ENCODE measurements around the gene ENO2.

The ENO2 gene

GRCh38 chr12:6935371-6936193 is 21.2 kb downstream of the ENO2 start:
- no peak for DNase-seq

GRCh38 chr12:6936194-6936635 is 21.8 kb downstream of the ENO2 start:
- no peak for DNase-seq

GRCh38 chr12:6936636-6937480 is 22.5 kb downstream of the ENO2 start:
- peak; percentile 57 for DNase-seq

- peak; percentile 96 for DNase-seq
Observed at GRCh38 chr12:6937481-6938352, 23.3 kb downstream of the ENO2 start.

- DNase-seq, result no peak
Observed at GRCh38 chr12:6938353-6939190, 24.2 kb downstream of the ENO2 start.

- no peak for DNase-seq
Observed at GRCh38 chr12:6939191-6939540, 24.8 kb downstream of the ENO2 start.

GRCh38 chr12:6941267-6941666 is 26.9 kb downstream of the ENO2 start:
- no peak for DNase-seq

- DNase-seq, result no peak
Observed at GRCh38 chr12:6941782-6942181, 27.4 kb downstream of the ENO2 start.

- DNase-seq, result no peak
Observed at GRCh38 chr12:6942331-6942665, 27.9 kb downstream of the ENO2 start.

GRCh38 chr12:6943389-6943721 is 29.0 kb downstream of the ENO2 start:
- peak; percentile 92 for DNase-seq

- peak; percentile 88 for DNase-seq
Observed at GRCh38 chr12:6943722-6944380, 29.5 kb downstream of the ENO2 start, which contains the start of the genes C12orf57 and RNU7-1. Gene C12orf57, plus strand, starts transcription at chr12:6944022. Its CDS starts 100 bp downstream, at chr12:6944122. Gene RNU7-1, plus strand, starts transcription at chr12:6943816.

GRCh38 chr12:6944381-6945186 is 30.2 kb downstream of the ENO2 start:
- peak; percentile 90 for DNase-seq

GRCh38 chr12:6945613-6946012 is 31.2 kb downstream of the ENO2 start:
- DNase-seq, result no peak

GRCh38 chr12:6946033-6946919 is 31.9 kb downstream of the ENO2 start:
- DNase-seq, result peak; percentile 76

GRCh38 chr12:6946920-6947374 is 32.6 kb downstream of the ENO2 start:
- DNase-seq, result no peak

- no peak for DNase-seq
Observed at GRCh38 chr12:6947615-6948014, 33.2 kb downstream of the ENO2 start.

- peak; percentile 62 for DNase-seq
Observed at GRCh38 chr12:6948873-6949594, 34.7 kb downstream of the ENO2 start.

GRCh38 chr12:6950401-6950801 is 36.0 kb downstream of the ENO2 start:
- DNase-seq, result peak; percentile 63

All from CD4-positive, alpha-beta T cell treated with Interleukin-12 subunit alpha and Interleukin-12 subunit beta, for 1 hour (primary cell).